Measurements from ENCODE around the gene PTMA.

PTMA gene

DNA sequence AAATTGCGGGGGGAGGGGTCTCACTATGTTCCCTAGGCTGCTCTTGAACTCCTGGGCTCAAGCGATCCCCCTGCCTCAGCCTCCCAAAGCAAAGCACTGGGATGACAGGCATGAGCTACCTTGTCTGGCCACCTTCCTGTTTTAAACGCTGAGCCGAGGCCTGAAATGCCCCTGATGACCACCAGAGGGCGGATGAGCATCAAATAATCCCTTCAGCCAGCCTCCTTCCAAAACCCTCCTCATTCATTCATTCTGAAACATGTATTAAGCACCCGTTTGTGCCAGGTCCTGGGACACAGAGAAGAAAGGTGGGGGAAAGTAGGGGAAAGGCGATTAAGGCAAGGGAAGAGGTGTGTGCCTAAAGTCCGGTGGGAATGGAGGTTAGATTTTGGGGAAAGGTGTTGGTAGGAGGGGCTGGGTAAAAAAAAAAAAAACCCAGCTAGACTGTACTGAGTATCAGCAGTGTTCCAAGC lies 30.7 kb upstream of the PTMA start:
- DNase-seq = peak; percentile 36 to 52

DNA sequence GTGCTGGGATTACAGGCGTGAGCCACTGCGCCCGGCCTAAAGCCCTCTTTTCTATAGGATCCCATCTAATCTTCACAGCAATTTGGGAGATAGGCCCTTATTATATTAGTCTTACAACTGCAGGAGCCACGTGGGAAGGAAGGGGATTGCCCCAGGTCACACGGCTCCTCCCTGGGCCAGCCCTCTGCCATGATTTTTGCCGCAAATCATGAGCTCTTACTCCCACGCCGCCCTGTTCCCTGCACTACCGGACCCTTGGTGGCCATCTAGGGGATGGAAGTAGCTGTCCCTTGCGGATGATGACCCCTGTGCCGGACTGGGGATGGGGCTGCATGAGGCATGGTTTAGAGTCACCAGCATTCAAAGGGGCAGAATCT lies 28.4 kb upstream of the PTMA start:
- DNase-seq = no peak

DNA sequence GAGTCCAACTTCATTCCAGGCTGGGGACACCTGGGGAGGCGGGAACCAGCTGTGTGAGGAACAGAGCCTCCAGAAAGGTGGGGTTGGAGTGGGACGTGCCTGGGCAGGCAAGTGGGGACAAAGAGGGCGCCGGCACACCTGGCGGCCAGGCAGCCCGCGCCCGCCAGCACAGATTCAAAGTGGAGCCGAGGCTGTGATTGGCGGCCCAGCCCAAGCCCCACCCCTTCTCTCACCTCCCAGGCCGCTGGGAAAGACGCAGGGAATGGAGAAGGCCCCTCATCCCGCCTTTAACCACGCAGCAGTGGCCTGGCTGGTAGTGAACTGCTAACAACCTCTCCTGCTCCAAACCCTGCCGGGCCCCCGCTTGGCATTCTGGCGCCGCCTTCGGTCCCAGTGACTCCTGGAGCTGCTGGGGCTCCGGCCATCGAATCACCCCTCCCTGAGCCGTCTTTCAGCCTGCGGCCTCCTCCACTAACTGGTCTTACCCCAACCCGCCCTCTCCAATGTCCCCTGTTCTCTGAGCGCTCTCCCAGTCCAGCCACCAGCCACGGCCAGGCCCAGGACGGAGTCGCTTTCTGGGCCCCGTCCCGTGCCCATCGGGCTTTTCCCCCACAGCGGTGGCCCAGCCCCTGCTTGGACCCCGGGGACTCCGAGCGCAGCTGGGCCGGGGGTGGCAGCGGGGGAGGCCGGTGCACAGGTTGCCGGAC lies 27.9 kb upstream of the PTMA start:
- DNase-seq = no peak

DNA sequence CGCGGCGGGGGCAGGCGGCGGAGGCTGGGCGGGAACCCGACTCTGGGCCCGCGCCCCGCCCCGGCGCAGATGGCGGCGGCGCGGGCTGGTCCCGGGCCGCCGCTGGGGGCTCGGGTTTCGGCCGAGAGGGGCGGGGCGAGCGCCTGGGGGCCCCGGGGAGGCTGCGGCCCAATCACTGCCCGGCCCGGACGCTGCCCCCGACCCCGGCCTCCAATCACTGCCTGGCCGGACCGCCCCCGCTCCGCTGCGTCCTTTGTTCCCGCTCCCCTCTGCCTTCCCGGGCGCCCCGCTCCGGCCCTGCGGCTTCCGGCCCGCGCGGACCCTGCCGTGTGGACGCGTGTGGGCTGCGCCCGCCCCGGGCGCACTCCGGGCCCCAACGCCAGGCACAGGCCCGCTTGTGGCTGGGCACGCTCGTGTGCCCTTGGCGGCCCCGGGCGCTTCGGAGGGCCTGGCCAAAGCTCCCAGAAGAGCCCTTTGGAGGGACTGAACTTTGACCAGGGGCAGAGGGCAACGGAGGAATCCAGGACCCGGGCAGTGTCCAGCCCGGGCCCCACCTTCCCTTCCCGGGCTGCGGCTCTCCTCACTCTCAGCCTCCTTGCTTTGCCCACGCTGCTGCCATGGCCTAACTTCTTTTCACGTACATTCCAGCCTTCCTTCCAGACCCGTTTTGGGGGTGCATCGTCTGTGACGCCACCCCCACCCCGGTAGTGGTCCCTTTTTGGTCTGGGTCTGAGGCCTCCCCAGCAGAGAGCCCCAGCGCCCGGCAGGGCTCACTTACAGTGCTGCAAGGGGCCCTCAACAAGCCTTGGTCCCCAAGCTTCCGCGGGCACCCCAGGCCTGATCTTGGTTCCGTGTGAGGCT lies 27.1 kb upstream of the PTMA start:
- no peak for DNase-seq

DNA sequence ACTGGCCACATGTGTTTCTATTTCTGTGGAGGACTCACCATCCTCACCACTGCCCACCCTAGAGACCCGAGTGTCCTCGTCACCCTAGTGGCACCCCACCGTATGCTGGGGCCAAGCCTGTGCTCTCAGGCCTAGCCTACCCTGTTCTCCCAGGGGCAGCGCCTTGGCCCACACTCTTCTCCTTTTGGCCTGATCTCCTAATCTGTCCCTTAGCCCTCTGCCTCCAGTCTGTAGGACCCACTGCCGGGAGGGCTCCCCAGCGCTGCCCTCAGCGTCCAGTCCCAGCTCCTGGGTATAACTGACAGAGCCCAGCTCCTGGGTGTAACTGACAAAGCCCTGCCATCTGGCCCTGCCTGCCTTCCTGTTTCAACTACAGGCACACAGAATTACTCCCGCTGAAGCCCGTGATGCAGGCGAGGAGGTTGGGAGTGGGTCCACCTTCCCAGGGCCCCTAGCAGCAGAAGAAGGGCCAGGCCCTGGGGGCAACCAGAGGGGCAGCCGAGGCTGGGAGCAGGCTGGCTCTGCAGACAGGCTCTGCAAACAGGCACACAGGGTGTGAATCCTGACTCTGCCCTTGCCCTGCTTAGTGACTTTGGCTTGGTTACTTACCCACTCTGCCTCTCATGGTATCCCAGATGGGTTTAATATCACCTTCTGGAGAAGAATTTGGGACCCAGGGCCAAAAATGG lies 25.6 kb upstream of the PTMA start:
- DNase-seq = no peak

DNA sequence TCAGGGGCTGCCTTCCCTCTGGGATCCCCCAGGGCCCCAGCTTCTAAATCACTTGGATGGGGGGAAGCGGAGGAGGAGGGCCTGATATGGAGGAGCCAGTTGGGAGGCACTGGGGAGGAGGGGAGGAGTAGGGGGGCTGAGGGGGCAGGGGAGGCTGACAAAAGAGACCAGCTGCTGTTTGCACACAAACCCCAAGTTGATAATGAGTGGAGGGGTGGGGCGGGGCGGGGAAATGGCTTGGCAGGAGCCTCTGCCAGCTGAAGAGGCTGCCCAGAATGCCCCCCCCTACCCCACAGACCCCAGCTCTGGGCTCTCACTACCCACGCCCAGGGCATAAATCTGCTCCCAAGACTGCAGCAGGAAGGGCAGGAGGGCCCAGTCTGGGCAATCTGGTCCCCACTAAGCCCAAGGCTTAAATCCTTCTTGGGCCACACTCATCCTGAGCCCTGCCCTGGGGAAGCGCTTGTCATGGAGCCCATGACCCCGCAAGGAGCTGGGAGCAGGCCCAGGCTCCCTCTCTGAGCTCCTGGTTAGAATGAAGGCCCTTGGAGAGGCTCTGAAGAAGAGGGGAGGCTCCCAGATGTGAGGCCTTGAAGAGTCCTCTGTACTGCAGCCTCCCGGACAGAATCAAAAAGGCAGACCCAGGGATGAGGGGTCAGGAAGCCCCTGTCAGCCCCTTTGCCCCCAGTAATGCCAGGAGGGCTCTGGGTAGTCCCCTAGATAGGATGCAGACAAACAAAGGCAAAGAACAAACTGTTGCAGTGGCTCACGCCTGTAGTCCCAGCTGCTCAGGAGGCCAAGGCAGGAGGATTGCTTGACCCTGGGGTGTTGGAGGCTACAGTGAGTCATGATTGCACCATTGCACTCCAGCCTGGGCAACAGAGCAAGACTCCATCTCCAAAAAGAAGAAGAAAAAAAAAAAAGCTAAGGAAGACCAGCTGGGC lies 24.8 kb upstream of the PTMA start:
- DNase-seq = no peak

DNA sequence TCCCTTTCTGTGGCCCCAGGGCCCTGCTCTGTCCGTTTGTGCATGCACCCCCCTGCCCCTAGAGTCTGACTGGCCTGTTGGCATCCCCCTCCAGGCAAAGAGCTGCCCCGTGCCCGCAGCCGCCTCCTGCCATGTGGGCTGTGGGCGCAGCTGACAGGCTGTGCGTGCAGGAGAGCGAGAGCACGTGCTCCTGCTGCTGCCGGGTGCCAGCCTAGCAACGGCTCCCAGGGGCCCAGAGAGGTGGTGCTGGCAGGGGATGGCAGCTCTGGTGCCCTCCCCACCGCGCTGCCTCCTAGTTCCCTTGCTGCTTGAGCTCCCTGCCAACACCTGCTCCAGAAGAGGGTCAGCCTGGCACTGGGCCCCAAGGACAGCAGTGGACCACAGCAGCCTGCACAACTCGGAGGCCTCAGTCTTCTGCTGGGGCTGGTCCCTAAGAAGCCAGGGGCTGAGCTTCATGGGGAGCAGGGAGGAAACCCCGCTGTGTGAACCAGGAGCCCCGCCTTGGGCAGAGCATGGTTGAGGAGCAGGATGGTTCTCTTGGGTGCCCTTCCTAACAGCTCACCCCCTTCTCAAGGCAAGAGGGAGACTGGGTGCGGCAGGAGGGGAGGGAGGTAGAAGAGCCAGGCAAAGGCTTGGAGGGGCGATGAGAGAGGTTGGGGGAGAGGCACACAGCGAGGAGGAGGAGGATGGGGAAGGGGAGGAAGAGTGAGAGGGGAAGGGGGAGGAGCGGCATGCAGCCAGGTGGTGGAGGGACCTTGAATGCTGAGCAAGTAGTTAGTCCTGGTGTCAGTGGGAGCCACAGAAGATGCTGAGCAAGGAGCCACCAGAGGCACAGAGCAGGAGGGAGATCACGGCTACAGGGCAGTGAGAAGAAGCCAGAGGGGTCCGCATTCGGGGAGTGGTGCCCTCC lies 23.8 kb upstream of the PTMA start:
- no peak for DNase-seq

DNA sequence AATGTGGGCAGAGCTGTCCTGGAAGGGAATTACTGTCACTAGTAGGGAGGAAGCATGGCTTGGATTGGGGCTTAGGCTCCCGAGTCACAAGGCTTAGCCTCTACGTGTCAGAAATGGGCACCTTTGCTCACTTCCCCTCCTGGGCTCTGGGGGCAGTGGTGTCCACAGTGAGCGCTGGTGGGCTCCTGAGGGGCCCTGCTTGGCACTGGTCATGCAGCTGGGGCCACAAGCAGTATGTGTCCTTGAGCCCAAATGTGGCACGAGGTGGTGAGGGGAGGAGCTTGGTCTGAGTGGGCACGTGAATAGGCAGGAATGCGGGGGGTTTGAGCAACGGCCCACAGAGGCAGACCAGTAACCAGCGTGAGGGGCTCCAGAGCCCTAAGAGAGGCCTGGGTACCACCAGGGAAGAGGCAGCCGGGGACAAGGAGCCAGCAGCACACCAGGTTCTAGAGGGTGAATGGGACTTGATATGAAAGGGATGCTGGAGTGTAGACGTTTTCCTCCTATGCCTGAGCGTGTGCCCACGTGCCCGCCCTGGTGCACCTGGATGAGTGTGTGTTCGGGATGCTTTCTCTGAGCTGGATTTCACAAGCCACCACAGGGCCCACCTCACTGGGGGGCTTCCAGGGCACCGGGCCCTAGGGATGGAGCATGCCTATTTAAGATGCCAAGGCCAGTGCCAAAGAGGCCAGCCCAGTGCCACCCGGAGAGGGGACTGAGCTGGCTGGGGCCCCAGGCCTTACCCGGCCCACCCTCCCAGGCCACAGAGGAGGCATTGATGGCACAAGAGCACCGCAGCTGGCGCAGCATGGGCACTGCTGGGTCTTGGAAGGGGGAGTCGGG lies 22.8 kb upstream of the PTMA start:
- no peak for DNase-seq

DNA sequence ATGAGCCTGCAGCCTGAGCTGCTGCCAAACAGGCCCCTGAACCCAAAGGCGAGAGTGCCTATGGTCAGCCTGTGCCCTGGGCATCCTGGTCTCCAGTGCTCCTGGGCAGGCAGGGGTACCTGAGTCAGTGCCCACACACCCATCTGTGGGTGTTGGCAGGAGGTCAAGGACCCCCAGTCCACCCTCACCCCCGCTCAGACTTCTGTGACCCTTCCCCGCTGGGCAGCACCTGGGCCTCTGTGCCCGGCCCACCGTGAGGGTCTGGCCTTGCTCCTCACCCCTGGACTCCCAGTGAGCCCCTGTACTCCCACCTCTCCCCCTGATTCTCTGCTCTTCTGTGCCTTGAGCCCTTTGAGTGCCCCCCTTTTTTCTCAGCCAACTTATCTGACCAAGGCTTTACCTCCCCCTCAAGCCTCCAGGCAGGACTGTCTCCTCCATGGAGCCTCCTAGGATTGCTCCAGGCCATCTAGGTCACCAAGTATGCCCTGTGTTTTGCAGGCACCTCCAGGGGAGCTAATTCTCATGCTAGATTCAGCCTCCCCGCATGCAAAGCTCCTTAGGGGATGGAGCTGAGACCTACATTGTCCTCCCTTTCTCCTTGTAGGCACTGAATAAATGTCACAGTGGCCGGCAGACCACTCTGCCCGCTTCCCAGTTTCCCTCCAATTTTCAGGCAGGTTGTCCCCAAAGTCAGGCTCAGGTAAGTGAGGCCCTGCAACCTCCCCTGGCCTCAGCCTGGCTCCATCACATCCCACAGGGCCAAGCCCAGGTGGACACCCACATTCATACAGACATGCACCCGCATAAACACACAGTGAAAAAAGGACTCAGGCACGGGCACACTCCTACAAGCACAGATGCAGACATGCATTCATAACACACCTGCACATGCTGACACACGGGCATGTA lies 21.9 kb upstream of the PTMA start:
- no peak for DNase-seq

DNA sequence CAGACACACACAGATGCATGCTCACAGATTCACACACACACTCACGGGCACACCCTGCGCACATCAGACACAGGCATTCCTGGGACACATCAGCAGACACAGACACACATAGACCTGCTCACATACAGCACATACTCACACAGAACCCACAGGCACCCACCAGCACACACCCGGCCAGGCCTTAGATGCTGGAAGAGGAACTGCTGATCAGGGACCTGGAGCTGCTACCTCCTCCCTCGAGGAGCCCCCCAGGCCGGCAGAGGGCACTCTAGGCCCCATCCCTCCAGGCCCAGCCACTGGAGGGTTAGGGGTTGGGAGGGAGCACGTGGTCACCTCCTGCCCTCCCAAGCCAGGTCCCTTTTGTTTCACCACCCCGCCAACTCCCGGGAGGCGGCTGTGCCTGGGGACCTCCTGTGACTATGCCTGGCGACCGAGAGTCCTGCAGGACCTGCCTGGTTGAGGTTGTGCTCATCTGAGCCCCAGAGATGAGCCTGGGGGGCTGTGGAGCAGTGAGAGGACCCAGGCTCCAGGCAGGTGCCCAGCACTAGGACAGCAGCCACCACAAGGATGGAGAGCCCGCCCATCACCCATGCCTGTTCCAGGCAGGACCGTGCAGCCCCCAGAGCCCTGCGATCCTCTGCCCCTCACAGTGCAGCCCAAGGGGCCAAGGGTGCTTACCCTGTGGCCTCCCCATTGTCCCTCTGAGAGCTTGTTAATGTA lies 21.0 kb upstream of the PTMA start:
- DNase-seq = no peak

DNA sequence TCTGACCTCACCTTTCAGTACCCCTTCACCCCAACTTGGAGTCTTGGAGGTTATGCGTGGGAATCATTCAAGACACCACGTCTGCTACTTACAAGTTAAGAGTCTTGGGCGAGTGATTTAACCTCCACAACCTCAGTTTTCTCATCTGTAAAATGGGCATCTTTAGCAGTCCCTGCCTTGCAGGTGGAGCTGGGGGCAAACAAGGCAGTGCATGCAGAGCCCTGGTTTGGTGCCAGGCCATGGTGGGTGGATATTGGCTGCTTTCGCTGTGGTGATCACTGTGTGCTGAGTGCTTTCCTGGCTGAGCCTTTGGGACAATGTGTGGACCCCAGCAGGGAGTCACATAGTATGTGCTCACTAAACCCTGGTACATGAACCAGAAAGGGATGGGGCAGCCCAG lies 20.4 kb upstream of the PTMA start:
- no peak for DNase-seq

DNA sequence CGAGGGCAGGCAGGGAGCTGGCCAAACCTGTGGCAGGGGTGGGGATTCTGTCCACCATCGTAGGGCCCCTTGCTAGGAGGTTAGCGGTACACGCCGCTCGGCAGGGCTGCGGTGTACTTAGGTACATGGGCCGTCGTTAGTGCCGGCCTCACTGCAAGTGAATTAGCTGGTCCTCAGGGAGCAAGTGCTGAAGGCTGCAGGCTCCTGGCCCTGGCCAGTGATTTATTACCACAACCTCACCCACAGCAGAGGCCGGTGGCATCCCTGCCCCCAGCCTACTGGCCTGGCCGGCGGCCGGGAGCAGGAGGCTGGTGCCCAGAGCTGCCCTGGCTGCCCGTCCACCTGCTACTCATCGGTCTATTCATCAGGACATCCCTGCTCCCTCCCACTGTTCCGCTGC lies 19.6 kb upstream of the PTMA start:
- no peak for DNase-seq

DNA sequence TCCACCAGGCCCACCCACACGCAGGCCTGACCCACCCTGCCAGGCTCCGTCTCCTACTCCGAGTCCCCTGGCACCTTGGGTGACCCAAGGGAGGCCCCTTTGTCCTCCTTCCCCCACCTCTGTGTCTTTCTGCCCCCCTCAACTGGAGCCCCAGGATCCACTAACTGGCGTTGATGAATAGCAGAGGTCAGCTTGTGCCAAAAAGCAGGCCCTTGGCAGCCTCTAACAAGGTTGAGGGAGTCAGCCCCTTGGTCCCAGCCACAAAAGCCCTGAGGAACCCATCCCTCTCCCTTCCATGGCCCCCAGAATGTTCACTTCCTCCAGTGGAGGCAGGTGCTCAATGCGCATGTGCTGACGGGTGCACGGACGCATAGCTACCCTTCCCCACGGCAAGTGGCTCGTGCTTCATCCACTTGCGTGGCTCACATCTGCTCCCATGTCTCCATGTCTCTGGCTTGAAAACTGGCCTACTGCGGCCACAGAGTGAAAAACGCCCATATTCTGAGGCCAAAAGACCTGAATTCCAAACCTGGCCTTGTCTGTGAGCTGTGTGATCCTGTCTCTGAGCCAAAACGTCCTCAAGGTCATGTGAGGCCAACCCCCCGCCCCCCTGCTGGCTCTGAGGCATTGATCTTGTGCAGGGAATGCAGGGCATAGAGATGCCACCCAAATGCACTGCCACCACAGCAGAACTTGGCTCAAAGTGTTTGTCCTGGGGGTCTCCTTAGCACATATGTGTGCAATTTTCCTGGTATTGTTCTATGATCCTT lies 19.0 kb upstream of the PTMA start:
- no peak for DNase-seq

DNA sequence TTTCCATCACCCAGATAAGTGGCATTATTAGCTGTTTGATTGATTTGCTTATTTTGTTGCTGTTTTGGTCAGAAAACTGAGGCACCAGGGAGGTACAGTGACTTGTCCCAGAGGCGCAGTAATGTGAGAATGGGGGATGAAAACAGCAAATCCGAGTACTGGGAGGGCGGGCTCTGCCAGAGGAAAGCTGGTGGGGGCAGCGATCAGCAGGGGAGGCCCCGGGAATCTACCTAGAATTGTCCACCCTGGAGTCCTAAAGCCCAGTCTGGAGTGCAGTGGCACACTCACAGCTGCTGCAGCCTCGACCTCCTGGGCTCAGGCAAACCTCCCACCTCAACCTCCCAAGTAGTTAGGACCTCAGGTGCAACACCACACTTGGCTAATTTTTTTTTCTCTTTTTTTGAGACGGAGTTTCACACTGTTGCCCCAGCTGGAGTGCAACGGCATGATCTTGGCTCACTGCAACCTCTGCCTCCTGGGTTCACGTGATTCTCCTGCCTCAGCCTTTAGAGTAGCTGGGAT lies 17.0 kb upstream of the PTMA start:
- no peak for DNase-seq

DNA sequence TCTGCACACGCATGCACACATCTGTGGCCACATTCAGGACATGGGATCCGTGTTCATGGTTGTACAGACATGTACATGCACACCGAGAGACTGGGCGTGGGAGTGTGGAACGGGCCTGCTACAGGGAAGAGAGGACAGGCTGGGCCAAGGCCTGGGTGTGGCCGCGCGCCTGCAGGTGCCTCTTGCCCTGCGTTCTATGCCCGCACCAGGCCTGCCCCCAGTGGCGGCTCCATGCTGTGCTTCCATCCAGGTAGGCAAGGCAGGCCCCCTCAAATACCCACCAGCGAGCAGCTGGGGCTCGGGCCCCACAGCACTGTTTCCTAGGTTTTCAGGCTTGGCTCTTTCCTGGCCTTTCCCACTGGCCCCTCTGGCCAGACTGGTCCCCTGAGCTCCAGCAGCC lies 15.5 kb upstream of the PTMA start:
- DNase-seq = no peak

DNA sequence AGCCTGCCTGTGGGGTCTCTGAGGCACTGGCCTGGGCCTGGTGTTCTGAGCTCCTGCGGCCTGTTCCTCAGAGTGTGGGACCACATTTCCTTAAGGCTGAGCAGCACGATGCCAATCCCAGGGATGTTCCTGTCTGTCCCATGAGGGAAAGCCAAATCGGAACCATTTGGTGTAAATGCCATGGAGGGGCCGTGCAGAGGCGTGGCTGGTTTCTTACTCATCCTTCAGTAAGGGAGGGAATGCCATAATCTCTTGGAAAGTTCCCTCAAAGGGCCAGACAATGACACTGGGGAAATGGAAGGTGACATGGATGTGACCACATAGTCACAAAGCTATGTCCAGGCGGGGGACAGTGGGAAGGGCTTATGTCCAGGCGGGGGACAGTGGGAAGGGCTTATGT lies 14.4 kb upstream of the PTMA start:
- DNase-seq = no peak

DNA sequence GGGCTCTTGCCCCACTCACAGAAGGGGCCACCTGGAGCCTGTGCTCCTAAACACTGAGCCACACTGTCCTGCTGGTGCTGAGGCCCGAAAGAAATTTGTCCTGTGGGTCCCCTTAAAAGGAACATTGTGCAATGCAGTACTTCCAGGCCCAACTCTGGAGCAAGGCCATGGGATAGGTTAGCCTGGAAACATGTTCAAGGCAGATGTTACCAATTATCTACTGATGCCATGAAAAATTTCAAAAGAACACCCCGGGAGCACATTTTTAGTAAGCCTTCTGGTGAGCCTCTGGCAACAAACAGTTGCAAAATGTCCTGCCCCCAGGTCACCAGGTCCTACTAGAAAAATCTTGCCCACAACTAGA lies 12.3 kb upstream of the PTMA start:
- no peak for DNase-seq

DNA sequence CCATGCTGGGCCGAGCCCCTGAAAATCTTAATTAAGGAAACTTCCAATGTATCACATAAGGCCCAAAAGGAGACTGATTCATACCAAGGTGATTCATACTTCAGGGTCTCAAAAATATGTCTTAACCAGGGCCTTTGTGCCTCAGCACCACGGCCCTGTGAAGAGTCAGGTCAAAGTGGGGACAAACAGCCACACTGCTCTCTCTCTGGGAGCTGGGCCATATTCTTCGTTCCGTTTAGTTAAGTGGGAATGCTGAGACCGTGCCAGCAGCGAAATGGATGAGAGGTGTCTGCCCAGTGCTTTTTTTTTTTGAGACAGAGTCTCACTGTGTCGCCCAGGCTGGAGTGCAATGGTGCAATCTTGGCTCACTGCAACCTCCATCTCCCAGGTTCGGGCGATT lies 9.3 kb upstream of the PTMA start:
- DNase-seq = no peak
